Natural killer cell (primary cell): ENCODE data around the gene C10orf120. TPM values are rescaled to one million over a fixed set of nuclear protein-coding genes. Genes with fewer than 3 reads are reported as not detected.

Experiments
- ATAC-seq, 3 donors: fragments of 150-1000 bp in 2 of 3; fragments of 200-7000 bp in 1 of 3; cut with Tn5 transposase; 1 replicate in 1 of 3; 2 replicates in 2 of 3; pipeline ENCODE4 v1.10.0; 2021; ENCODE audit warnings: mild to moderate bottlenecking in 2 of 3, moderate library complexity in 2 of 3
- DNase-seq, 2 donors: peaks; one replicate each; pipeline versions ENCODE4 v3.0.0 to v3.0.0-alpha.2; 2013 to 2021; ENCODE audit warnings: mixed read lengths in 1 of 2
- H3K27ac ChIP-seq: one replicate; pipeline ENCODE4 v1.5.1; 2013; ENCODE audit warnings: mild to moderate bottlenecking, low read length
- H3K27me3 ChIP-seq: one replicate; pipeline ENCODE4 v1.6.1; 2013; ENCODE audit warnings: low read length; ENCODE audit not compliant: control insufficient read depth, insufficient read depth
- H3K36me3 ChIP-seq: one replicate; pipeline ENCODE4 v1.6.1; 2013; ENCODE audit warnings: low read length; ENCODE audit not compliant: control insufficient read depth, insufficient read depth
- H3K4me1 ChIP-seq: one replicate; pipeline ENCODE4 v1.6.1; 2013; ENCODE audit warnings: low read length; ENCODE audit not compliant: control insufficient read depth, insufficient read depth
- H3K4me3 ChIP-seq: one replicate; pipeline ENCODE4 v1.5.1; 2013; ENCODE audit warnings: low read length
- H3K9me3 ChIP-seq: one replicate; pipeline ENCODE4 v1.6.1; 2013; ENCODE audit warnings: low read length; ENCODE audit not compliant: control insufficient read depth, insufficient read depth
- H3K27ac Mint-ChIP-seq, 2 donors: one replicate each; pipeline ENCODE4 v1.8.0; 2022; ENCODE audit warnings: mild to moderate bottlenecking in 2 of 2, mixed read lengths in 2 of 2, moderate library complexity in 1 of 2
- H3K27me3 Mint-ChIP-seq, 2 donors: one replicate each; pipeline ENCODE4 v1.8.0; 2022; ENCODE audit warnings: low read depth in 2 of 2, mixed read lengths in 2 of 2
- H3K36me3 Mint-ChIP-seq: one replicate; pipeline ENCODE4 v1.8.0; 2022; ENCODE audit warnings: mixed read lengths
- H3K4me1 Mint-ChIP-seq, 2 donors: one replicate each; pipeline ENCODE4 v1.8.0; 2022; ENCODE audit warnings: mixed read lengths in 2 of 2
- H3K4me3 Mint-ChIP-seq: one replicate; pipeline ENCODE4 v1.8.0; 2022; ENCODE audit warnings: mild to moderate bottlenecking, moderate library complexity, mixed read lengths
- H3K9me3 Mint-ChIP-seq, 2 donors: one replicate each; pipeline ENCODE4 v1.8.0; 2022; ENCODE audit warnings: mixed read lengths in 2 of 2
- WGBS: methylation state at CpG from one replicate; pipeline ENCODE4 v1.1.7; 2013; ENCODE audit warnings: missing lambda C conversion rate; ENCODE audit not compliant: insufficient coverage; 5-methylcytosine and 5-hydroxymethylcytosine counted together
- intact Hi-C: fragments of 100-400 bp; cut with micrococcal nuclease; formaldehyde crosslinking; loops from one replicate; pipeline ENCODE4 v1.14.2; 2022
- total RNA-seq, 4 donors: library from RNA; stranded (reverse); fragments of 120-200 nt in 1 of 4; gene quantifications; one replicate each; pipeline versions ENCODE4 v1.2.3 to v1.2.4, GENCODE V29; 2013 to 2022
- TF ChIP-seq, protein P1 (sequence below): fragments of 200-600 bp; IDR thresholded peaks from one replicate; pipeline ENCODE4 v1.8.0; 2022; ENCODE audit warnings: antibody characterized with exemption

C10orf120 gene
- total RNA-seq, 3 donors from 2014 or later (not counting 1 experiment from before 2014, with no cell fraction given): not detected

DNA sequence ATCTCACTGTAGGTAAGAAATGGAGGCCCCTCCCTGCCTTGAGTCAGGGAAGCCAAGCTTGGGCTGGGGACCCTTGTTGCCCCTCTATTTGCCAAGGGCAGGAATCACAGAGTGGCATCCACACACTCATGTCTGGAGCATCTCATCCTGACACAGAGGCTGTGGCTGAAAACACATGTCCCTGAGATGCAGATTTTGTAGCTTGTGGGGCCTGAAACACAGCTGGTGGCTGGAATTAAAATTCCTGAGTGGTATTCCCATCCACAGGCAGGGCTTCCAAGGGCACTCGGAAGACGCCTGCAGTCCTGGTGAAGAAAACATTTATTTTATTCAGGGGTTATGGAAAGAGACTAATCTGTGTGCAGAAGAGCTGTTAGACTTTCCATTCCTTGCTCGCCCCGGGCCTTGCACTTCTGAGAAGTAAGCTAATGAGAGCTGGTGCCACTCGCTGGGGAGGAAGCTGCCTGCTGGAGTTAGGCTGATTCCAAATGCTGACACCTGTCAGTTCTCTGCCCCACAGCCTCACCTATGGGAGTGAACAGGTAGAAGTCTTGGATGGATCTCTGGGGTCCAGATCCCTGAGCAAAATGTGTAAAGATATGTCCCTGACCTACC is 36.0 kb downstream of the C10orf120 start:
- TF ChIP-seq, protein P1, sequence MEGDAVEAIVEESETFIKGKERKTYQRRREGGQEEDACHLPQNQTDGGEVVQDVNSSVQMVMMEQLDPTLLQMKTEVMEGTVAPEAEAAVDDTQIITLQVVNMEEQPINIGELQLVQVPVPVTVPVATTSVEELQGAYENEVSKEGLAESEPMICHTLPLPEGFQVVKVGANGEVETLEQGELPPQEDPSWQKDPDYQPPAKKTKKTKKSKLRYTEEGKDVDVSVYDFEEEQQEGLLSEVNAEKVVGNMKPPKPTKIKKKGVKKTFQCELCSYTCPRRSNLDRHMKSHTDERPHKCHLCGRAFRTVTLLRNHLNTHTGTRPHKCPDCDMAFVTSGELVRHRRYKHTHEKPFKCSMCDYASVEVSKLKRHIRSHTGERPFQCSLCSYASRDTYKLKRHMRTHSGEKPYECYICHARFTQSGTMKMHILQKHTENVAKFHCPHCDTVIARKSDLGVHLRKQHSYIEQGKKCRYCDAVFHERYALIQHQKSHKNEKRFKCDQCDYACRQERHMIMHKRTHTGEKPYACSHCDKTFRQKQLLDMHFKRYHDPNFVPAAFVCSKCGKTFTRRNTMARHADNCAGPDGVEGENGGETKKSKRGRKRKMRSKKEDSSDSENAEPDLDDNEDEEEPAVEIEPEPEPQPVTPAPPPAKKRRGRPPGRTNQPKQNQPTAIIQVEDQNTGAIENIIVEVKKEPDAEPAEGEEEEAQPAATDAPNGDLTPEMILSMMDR: no peak
- H3K4me1 ChIP-seq: no peaks in the 10 kb centered on the region
- peaks cover 3 to 13% of the 10 kb centered on the region in 2 donors for H3K27me3 Mint-ChIP-seq
- ATAC-seq: no peak
- H3K4me3 ChIP-seq: no peak overlapping the region
- DNase-seq: no peak
- no peaks in the 10 kb centered on the region for H3K9me3 Mint-ChIP-seq
- H3K4me3 Mint-ChIP-seq: no peak overlapping the region
- intact Hi-C loops: no loop called here
- no peaks in the 10 kb centered on the region for H3K36me3 Mint-ChIP-seq
- WGBS: 91% methylated on average over 5 of the region's 5 CpGs
- no peaks in the 10 kb centered on the region for H3K36me3 ChIP-seq
- no peak overlapping the region for H3K27ac ChIP-seq
- H3K27ac Mint-ChIP-seq: no peak overlapping the region
- H3K27me3 ChIP-seq: no peaks in the 10 kb centered on the region
- H3K4me1 Mint-ChIP-seq: no peaks in the 10 kb centered on the region
- no peaks in the 10 kb centered on the region for H3K9me3 ChIP-seq

DNA sequence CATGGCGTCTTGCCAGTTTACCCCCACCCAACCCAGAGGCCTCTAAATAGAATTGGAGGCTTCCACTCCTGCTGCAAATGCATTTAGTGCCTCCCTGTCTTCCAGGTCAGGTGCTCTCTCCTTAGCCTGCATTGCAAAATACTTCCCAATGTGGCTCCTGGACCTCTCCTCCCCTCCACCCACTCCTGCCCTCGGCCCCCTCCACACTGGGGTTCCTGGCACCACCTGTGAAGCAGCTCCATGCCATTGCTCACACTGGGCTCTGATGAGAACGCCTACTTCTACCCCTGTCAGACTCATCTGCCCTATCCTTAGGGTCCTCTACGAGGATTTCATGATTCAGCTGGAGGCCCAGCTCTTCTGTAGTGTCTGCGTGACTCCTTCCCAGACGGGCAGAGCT is 37.4 kb downstream of the C10orf120 start:
- H3K4me3 ChIP-seq: no peak overlapping the region
- ATAC-seq (no peak), DNase-seq (no peak)
- Mint-ChIP-seq H3K27ac (no peak overlapping the region), H3K27me3 (peaks cover 0 to 5% of the 10 kb centered on the region in 2 donors), H3K4me1 (no peaks in the 10 kb centered on the region), H3K4me3 (no peak overlapping the region), H3K36me3 (no peaks in the 10 kb centered on the region), H3K9me3 (no peaks in the 10 kb centered on the region)
- no peaks in the 10 kb centered on the region for H3K9me3 ChIP-seq
- WGBS: 69% methylated on average over 6 of the region's 6 CpGs
- TF ChIP-seq, protein P1: no peak
- no peaks in the 10 kb centered on the region for H3K27me3 ChIP-seq
- H3K4me1 ChIP-seq: no peaks in the 10 kb centered on the region
- no peak overlapping the region for H3K27ac ChIP-seq
- H3K36me3 ChIP-seq: no peaks in the 10 kb centered on the region
- intact Hi-C loops: no loop called here

DNA sequence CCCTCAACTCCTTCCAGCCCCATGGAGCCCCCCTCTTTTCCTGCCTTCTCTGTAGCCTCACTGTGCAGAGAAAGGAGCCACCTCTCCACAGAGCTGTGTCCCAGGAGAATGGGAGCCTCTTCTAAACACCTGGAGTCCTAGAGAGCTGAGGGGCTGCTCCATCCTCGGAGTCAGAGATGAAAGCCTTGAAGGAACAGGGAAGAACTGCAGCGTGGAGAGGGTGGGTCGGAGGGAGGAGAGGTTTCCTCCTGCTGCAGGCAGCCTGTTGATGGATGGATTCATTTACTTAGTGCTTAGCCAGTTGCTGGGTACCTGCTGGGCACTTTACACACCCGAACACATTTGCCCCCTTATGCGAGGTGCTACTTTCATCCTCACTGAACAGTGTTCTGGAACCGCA is 39.0 kb downstream of the C10orf120 start:
- 81% methylated on average over 6 of the region's 6 CpGs for WGBS
- Histone ChIP-seq H3K4me3 (no peak overlapping the region), H3K27ac (no peak overlapping the region), H3K36me3 (no peaks in the 10 kb centered on the region), H3K9me3 (no peaks in the 10 kb centered on the region), H3K27me3 (no peaks in the 10 kb centered on the region), H3K4me1 (no peaks in the 10 kb centered on the region)
- Mint-ChIP-seq H3K4me1 (no peaks in the 10 kb centered on the region), H3K27ac (no peak overlapping the region), H3K36me3 (no peaks in the 10 kb centered on the region), H3K9me3 (no peaks in the 10 kb centered on the region), H3K4me3 (no peak overlapping the region), H3K27me3 (peaks cover 5 to 8% of the 10 kb centered on the region in 2 donors)
- intact Hi-C loops: no loop called here
- ATAC-seq (no peak), DNase-seq (no peak)
- TF ChIP-seq, protein P1: no peak

DNA sequence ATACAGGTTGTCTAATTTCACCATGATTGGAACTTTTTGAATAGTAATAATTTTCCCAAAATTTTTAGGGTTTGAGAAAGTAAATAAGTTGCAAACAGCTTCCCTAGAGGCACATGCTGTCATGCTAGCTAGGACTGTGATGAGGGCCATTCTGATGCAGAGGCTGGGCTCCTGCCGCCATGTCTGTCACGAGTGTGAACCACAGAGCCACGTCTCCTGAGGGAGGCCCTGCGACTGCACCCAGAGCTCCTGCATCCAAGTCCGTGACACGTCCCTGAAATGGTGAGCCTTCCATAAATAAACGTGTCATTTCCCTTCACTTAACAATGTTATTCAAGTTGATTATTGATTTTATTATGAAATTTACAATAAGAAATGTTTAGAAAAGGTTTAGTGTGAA is 40.0 kb downstream of the C10orf120 start:
- H3K36me3 Mint-ChIP-seq: no peaks in the 10 kb centered on the region
- TF ChIP-seq, protein P1: no peak
- peaks cover 10 to 15% of the 10 kb centered on the region in 2 donors for H3K27me3 Mint-ChIP-seq
- H3K9me3 Mint-ChIP-seq: no peaks in the 10 kb centered on the region
- H3K4me3 ChIP-seq: no peak overlapping the region
- H3K4me3 Mint-ChIP-seq: no peak overlapping the region
- no peak overlapping the region for H3K27ac ChIP-seq
- WGBS: 76% methylated on average over 4 of the region's 7 CpGs
- no peak overlapping the region for H3K27ac Mint-ChIP-seq
- ATAC-seq: no peak
- no peaks in the 10 kb centered on the region for H3K9me3 ChIP-seq
- H3K36me3 ChIP-seq: no peaks in the 10 kb centered on the region
- H3K4me1 Mint-ChIP-seq: no peaks in the 10 kb centered on the region
- no peak for DNase-seq
- no peaks in the 10 kb centered on the region for H3K27me3 ChIP-seq
- intact Hi-C loops: no loop called here
- H3K4me1 ChIP-seq: no peaks in the 10 kb centered on the region
